Body of pancreas (tissue), 4 donors: ENCODE results near the gene HECTD3. TPM values are rescaled to one million over a fixed set of nuclear protein-coding genes. Genes with fewer than 3 reads are reported as not detected.

ENCODE experiments used
- ATAC-seq: fragments of 150-250 bp; one replicate; pipeline ENCODE4 v1.9.1; 2016
- DNase-seq, 4 donors: peaks; one replicate each; pipeline ENCODE4 v3.0.0-alpha.2; 2019
- H3K27ac ChIP-seq, 4 donors: fragments of 200-600 bp; sonication (generic); 1 replicate in 3 of 4; 2 replicates in 1 of 4; pipeline versions ENCODE4 v1.5.1 to v1.6.1; 2016 to 2019; ENCODE audit warnings: mild to moderate bottlenecking in 1 of 4, mixed read lengths in 1 of 4, moderate library complexity in 1 of 4
- H3K27me3 ChIP-seq, 2 donors: fragments of 200-600 bp; sonication (generic); one replicate each; pipeline ENCODE4 v1.6.0; 2016; ENCODE audit warnings: mild to moderate bottlenecking in 1 of 2
- H3K36me3 ChIP-seq, 2 donors: fragments of 200-600 bp; sonication (generic); replicated peaks in 1 of 2; 2 replicates each; pipeline ENCODE4 v1.5.1; 2016; ENCODE audit warnings: low read depth in 2 of 2; ENCODE audit not compliant: insufficient read depth in 1 of 2
- H3K4me1 ChIP-seq: fragments of 200-600 bp; sonication (generic); one replicate; pipeline ENCODE4 v1.6.0; 2016
- H3K4me3 ChIP-seq, 2 donors: fragments of 200-600 bp; sonication (generic); 1 replicate in 1 of 2; 2 replicates in 1 of 2; pipeline ENCODE4 v1.5.1; 2016 to 2019
- H3K9me3 ChIP-seq, 3 donors: fragments of 200-600 bp; sonication (generic); 1 replicate in 2 of 3; 2 replicates in 1 of 3; pipeline ENCODE4 v1.5.1; 2016
- POLR2A ChIP-seq, 3 donors: fragments of 450-650 bp; IDR thresholded peaks; one replicate each; pipeline ENCODE4 v1.6.1; 2016; ENCODE audit warnings: antibody characterized with exemption in 3 of 3, mild to moderate bottlenecking in 2 of 3
- WGBS, 2 donors: methylation state at CpG; one replicate each; pipeline ENCODE4 v1.1.5; 2017; 5-methylcytosine and 5-hydroxymethylcytosine counted together
- intact Hi-C: fragments of 100-400 bp; cut with DNase I; formaldehyde crosslinking; loops from one replicate; pipeline ENCODE4 v1.15.1; 2023
- total RNA-seq, 2 donors: library from RNA; depleted of rRNA; stranded (reverse); fragments of >200 nt; gene quantifications; one replicate each; pipeline ENCODE4 v1.1.0, GENCODE V29; 2016
- TF ChIP-seq, protein P1 (sequence below), 7 experiments: fragments of 450-650 bp in 4 of 7; fragments of 200-600 bp in 3 of 7; sonication (generic) in 3 of 7; IDR thresholded peaks; one replicate each; pipeline ENCODE4 v1.5.1; 2016 to 2019; ENCODE audit warnings: antibody characterized with exemption in 7 of 7

Gene HECTD3
- total RNA-seq: 10 to 100 TPM; 42.3 to 51.4 TPM

GRCh38 chr1:45010855-45011811, at the start of gene HECTD3:
TSS of gene HECTD3 (minus strand) at chr1:45011324. CDS start at chr1:45011257, 67 bp downstream.
- 0 to 1% methylated on average over 12 to 33 of the region's 62 CpGs for WGBS, 2 donors
- H3K27ac ChIP-seq: peak within 1 kb of the TSS; percentile 67 to 88 (median 80)
- peak within 1 kb of the TSS; percentile 99 to 100 for H3K4me3 ChIP-seq
- peak; percentile 34 to 64 (median 63) for TF ChIP-seq POLR2A (IDR thresholded peaks at IDR 0.05)
- TF ChIP-seq, protein P1, sequence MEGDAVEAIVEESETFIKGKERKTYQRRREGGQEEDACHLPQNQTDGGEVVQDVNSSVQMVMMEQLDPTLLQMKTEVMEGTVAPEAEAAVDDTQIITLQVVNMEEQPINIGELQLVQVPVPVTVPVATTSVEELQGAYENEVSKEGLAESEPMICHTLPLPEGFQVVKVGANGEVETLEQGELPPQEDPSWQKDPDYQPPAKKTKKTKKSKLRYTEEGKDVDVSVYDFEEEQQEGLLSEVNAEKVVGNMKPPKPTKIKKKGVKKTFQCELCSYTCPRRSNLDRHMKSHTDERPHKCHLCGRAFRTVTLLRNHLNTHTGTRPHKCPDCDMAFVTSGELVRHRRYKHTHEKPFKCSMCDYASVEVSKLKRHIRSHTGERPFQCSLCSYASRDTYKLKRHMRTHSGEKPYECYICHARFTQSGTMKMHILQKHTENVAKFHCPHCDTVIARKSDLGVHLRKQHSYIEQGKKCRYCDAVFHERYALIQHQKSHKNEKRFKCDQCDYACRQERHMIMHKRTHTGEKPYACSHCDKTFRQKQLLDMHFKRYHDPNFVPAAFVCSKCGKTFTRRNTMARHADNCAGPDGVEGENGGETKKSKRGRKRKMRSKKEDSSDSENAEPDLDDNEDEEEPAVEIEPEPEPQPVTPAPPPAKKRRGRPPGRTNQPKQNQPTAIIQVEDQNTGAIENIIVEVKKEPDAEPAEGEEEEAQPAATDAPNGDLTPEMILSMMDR (IDR thresholded peaks at IDR 0.05): peak in 1 of 7 experiments; percentile 6
- no peaks in the 10 kb centered on the region for H3K9me3 ChIP-seq
- intact Hi-C loops: loop anchor here (10.0 kb wide), 1 partner anchor 484 kb away; the partner anchor contains the start of gene TESK2
- H3K27me3 ChIP-seq: no peaks in the 10 kb centered on the region
- peaks cover 5 to 21% of the 10 kb centered on the region in 2 donors for H3K36me3 ChIP-seq
- ATAC-seq: peak; percentile 80
- peak; percentile 81 to 90 (median 86) for DNase-seq
- peaks cover 43% of the 10 kb centered on the region for H3K4me1 ChIP-seq

DNA sequence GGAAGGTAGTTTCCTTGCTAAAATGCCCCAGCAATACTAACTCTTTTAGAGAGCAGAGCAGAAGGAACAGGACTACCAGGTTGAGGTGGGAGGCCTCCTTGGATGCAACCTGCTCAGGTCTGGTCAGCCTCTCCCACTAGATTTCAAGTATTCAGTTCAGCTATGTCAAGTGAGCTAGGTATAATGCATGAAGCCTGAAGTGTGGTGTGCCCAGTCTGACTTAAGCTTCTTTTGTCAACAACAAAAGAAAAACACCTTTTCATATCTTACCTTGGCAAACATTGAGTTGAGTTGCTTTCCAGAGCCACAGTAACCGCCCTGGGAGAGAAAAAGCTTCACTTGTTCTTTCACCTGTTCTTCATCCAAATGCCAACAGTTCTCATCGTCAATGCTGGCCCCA, 48.7 kb upstream of the HECTD3 start:
- no peaks in the 10 kb centered on the region for H3K27me3 ChIP-seq
- intact Hi-C loops: no loop called here
- TF ChIP-seq, protein P1 (IDR thresholded peaks at IDR 0.05): no peak
- TF ChIP-seq POLR2A (IDR thresholded peaks at IDR 0.05): no peak
- DNase-seq (peak in 1 of 4 donors; percentile 6), ATAC-seq (no peak)
- no peak overlapping the region for H3K27ac ChIP-seq
- no peaks in the 10 kb centered on the region for H3K9me3 ChIP-seq
- H3K36me3 ChIP-seq: no peaks in the 10 kb centered on the region
- 23 to 47% methylated on average over 2 of the region's 2 CpGs for WGBS, 2 donors
- no peaks in the 10 kb centered on the region for H3K4me1 ChIP-seq
- H3K4me3 ChIP-seq: no peak overlapping the region

GRCh38 chr1:45057542-45057941, 46.4 kb upstream of the HECTD3 start:
- 42 to 63% methylated on average over 1 of the region's 1 CpG for WGBS, 2 donors

GRCh38 chr1:45051005-45051772, 40.1 kb upstream of the HECTD3 start:
- no peak overlapping the region for H3K4me3 ChIP-seq
- no peak for DNase-seq
- ATAC-seq: no peak
- no peaks in the 10 kb centered on the region for H3K27me3 ChIP-seq
- no peak for TF ChIP-seq POLR2A (IDR thresholded peaks at IDR 0.05)
- TF ChIP-seq, protein P1 (IDR thresholded peaks at IDR 0.05): no peak
- intact Hi-C loops: no loop called here
- no peaks in the 10 kb centered on the region for H3K9me3 ChIP-seq
- WGBS, 2 donors: 87 to 90% methylated on average over 2 of the region's 2 CpGs
- H3K36me3 ChIP-seq: no peaks in the 10 kb centered on the region
- no peaks in the 10 kb centered on the region for H3K4me1 ChIP-seq
- H3K27ac ChIP-seq: no peak overlapping the region

More at GRCh38 chr1:45057542-45057941, 46.4 kb upstream of the HECTD3 start:
- Histone ChIP-seq H3K9me3 (no peaks in the 10 kb centered on the region), H3K36me3 (no peaks in the 10 kb centered on the region), H3K4me1 (no peaks in the 10 kb centered on the region), H3K4me3 (no peak overlapping the region), H3K27me3 (no peaks in the 10 kb centered on the region), H3K27ac (no peak overlapping the region)
- ATAC-seq (no peak), DNase-seq (no peak)
- intact Hi-C loops: no loop called here
- no peak for TF ChIP-seq POLR2A (IDR thresholded peaks at IDR 0.05)
- TF ChIP-seq, protein P1 (IDR thresholded peaks at IDR 0.05): no peak
